ENCODE results near the gene ITGB5.

- no peak for TF ChIP-seq FOXM1 (IDR thresholded peaks at IDR 0.05; ENCODE audit: borderline replicate concordance, low read depth)
- TF ChIP-seq MAX (IDR thresholded peaks at IDR 0.05), result no peak
- TF ChIP-seq CREB1 (IDR thresholded peaks at IDR 0.05; ENCODE audit: low read depth), result no peak
- TF ChIP-seq RAD21 (IDR thresholded peaks at IDR 0.05; ENCODE audit: low read depth), result no peak
- TF ChIP-seq EP300 (IDR thresholded peaks at IDR 0.05; ENCODE audit: borderline replicate concordance), result no peak
- TF ChIP-seq TAF1 (IDR thresholded peaks at IDR 0.05; ENCODE audit: low read depth), result no peak
- no peak for TF ChIP-seq EGR1 (IDR thresholded peaks at IDR 0.05)
- no peak for TF ChIP-seq REST (IDR thresholded peaks at IDR 0.05; ENCODE audit: low read depth)
- TF ChIP-seq TCF12 (IDR thresholded peaks at IDR 0.05; ENCODE audit: low read depth), result no peak
- no peak for TF ChIP-seq USF1 (IDR thresholded peaks at IDR 0.05)
- no peak for TF ChIP-seq ZBTB7A (IDR thresholded peaks at IDR 0.05; ENCODE audit: low read depth)
- TF ChIP-seq NFIC (IDR thresholded peaks at IDR 0.05), result no peak
Observed at GRCh38 chr3:124846189-124846588, 41.0 kb downstream of the ITGB5 start.

Measured in Ishikawa (cell line).